GM19043 (cell line): Measurements from ENCODE around the gene LRRC53.

ENCODE experiments used
- ATAC-seq: cut with Tn5 transposase; IDR thresholded peaks from one replicate; pipeline ENCODE4 v1.9.1; 2021; ENCODE audit warnings: low read depth; ENCODE audit not compliant: unreplicated experiment

Gene LRRC53, protein sequence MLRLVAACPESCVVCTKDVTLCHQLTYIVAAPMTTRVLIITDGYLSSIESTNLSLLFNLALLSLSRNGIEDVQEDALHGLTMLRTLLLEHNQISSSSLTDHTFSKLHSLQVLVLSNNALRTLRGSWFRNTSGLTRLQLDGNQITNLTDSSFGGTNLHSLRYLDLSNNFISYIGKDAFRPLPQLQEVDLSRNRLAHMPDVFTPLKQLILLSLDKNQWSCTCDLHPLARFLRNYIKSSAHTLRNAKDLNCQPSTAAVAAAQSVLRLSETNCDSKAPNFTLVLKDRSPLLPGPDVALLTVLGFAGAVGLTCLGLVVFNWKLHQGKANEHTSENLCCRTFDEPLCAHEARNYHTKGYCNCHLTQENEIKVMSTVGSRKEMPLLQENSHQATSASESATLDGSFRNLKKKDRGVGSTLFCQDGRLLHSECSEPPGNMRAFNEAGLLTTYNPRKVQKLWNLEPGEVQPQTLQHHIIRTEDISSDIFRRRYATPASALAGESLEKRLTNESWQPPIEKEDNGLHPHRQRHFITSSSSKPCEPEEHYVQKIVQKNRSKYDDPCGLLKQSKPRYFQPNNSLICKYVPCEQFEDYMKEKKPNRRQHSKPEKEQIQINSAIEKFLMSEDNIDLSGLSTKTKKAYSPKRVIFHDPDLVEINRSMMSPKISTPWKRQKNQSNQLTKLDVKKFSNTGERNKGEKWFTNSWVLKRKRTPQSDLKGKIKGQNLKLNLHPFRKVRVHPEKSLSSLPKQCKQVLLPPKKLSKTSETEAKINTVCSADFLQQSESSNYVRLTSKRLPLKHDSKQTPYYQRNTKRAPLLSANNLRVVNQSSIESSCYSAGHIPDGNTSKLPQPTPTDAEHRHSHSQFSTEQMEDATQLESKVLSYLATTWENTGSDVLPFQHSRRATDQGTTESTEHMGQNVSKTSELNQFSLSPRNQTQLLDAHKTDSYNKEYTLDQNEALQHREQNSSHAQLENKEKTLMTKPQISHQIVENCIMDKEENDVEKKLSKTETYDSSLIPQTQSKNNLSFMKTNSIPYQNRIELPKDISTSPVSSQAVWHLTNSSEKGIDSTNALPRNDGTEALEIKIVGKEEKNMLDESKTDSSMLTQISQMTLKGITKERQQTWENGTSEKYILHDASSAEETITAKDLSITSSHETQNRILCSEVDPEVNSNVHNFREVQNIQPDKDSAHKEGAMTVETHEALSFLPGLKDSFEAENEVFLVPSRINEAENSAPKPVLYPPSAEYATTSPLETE

DNA sequence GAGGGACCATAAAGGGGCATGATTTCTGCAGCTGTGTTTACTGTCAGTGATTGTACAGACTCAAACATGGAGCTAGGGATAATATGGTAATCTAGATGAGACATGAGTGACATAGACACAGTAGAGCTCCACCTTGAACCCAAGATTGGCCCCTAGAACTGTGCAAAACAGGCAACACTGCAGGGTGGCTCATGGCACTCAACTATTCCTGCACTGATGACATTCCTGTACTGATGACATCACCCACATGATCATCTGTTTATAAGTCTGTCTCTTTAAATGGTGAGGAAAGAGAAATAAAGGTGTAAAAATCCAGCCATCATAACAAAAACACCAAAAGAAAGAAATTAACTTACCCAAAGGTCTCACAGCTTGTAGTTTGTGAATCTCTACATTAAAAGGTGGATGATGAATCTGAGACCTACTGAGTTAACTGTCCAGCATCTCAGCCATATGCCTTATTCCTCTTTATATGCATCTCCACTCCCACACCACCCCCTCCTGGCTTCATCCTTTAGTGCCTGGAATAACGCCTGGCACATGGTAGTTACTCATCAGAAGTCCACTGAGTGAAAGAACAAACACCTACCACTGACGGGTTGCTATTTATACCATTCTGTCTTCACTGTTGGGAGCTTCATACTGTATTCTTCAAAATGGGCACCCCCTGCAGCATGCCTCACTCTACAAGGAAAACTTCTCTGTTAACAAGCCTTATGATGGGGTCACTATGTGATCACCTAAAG lies at the start of gene LRRC53:
TSS of gene LRRC53 (minus strand) at position 442 of the 746 bp plus-strand sequence. CDS start 29,262 bp downstream, outside the sequence.
- no peak for ATAC-seq

DNA sequence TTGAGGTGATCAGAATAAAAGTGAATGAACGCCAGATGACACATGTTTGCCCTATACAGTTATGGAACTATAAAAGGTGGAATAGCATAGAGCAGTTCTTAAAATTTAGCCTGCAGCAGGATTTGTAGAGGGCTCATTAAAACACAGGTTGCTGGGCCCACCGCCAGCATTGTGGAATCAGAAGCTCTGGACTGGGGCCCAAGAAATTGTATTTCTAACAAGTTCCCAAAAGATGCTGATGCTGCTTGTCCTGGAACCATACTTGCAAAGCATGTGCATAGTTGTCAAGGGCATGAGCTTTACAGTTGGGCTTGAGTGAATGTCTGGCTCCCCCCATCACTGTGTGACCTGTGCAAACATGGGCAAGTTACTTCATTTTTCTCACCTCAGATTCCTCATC lies 37.5 kb upstream of the LRRC53 start:
- no peak for ATAC-seq

DNA sequence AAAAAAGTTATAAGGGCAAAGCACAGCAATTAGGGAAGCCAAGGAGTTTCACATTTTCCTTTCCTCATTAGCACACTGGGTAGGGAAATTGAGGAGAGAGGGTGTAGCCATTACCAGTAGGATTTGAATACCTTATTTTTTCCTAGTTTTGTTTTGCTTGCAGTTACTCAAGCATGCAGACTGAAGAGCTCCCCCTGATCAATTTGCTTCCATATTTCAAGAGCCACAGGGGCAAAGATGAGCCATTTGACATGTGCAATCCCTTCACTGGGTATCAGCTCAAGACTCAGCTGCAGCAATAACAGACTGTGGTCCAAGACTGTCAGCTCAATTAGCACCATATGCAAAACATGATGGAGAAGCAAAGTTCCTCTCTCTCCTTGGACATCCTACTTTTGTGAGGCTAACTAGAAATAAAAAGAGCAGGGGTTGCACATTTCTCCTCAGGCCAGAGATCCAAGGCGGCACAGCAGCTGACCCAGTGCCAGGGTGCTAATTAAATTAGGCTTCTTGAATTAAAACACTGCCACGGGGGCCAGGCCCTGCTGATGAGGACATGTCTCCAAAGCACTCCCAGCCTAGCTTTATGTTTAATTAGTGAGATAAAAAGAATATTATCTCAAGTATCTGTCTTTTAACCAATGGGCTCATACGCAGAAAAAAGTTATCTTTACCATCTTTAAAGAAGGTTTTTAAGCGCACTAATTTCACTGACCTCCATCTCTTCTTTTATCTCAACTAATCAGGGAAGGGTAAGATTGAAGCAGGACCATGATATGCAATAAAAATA lies 36.7 kb upstream of the LRRC53 start:
- ATAC-seq: no peak

DNA sequence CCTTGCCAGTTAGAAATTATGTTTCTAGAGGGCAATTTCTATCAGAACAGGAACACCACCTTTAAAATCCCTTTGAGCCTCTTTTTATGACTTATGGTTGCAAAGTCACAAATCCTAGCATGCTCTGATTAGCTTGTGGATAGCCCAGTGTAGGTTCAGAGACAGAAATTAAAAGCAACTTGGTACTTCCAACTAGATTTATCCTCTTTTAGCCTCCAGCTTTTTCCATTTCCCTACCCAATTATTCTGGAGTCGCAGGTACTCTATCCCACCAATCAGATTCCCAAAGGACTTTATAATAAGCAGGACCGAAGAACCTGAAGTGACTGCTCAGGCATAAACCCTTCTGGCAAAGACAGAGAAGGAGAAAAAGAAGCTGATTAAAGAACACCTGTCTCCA lies 33.4 kb upstream of the LRRC53 start:
- no peak for ATAC-seq

DNA sequence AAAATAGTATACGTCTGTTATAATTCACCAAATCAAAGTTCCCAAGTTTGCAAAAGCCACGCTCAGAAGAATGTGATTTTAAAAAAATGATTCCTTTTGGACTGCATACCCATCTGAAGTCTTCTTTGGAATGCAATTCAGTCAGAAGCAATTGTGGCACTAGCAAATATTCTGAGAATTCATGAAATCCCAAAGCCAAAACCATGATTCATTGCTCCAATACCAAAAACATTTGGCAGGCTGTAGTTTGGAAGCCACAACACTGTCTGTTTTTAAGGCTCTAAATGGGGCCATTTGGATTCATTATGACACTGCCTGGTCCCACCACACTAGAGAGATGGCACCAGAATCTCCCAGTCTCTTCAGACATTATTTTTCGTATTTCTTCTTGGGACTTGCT lies 21.8 kb upstream of the LRRC53 start:
- ATAC-seq: no peak

DNA sequence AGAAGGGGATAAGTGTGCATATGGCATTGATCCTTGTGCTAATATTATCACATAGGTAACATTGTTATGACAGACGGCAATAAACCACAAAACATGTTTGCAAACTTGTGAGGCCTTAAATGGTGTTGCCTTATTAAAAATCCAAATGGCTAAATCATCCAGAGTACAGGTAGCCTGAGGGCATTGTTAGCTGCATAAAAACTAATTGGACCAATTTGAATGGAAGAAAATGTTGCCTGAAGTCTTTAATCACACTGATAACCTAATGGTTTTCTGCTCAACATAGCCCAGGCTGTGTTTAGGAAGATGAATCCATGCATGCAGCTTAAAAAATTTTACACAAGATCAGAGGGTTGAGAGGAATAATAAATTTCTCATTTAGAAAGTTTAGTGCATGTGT lies 19.4 kb upstream of the LRRC53 start:
- ATAC-seq: no peak

DNA sequence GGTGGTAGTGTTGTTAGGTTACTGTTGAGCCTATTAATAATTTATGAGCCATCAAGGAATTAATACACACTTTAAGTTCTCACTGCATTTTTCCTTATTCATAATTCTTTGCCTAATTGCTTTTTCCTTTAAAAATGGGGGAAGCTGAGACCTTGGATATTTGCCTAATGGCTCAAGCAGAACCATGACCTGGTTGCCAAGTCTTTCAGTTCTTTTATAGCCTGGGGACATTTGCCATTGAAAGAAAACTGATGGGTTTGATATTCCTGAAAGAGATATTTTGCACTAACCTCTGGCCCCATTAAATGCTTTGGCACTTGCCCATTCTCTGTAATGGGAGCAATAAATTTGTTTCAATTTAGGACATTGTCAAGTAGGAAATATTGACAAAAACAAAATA lies 18.5 kb upstream of the LRRC53 start:
- ATAC-seq: no peak

DNA sequence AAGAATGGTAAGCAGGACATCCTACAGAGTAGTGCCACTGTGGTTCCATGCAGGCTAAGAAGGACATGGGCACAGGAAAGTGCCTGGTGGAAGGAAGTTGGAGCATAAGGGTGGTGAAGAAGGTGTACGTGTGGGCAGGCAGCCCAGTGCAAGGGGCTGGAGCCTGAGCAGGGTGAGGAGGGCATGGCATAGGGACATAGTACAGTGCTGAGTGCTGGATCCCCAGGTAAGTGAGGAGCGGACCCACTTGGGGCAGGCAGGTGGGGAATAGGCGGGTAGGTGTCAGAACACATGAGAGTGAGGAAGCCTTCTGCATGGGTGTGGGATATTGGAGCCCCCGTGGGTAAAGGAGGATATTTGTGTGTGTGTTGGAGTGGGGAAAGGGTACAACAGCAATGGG lies 15.7 kb upstream of the LRRC53 start:
- no peak for ATAC-seq

DNA sequence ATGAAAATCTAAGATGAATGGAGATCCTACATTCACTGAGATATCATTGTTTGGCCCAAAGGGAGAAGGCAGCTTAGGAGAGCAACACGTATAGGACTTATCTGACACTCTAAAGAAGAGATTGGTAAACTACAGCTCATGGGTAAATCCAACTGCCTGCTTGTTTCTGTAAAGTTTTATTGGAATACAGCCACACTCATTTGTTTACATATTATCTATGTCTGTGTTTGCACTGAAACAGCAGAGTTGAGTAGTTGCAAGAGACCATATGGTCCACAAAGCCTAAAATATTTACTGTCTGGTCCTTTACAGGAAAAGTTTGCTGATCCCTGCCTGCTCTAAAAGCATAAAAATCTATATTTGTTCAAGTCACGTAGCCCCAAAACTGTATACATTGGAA lies 14.3 kb upstream of the LRRC53 start:
- no peak for ATAC-seq

DNA sequence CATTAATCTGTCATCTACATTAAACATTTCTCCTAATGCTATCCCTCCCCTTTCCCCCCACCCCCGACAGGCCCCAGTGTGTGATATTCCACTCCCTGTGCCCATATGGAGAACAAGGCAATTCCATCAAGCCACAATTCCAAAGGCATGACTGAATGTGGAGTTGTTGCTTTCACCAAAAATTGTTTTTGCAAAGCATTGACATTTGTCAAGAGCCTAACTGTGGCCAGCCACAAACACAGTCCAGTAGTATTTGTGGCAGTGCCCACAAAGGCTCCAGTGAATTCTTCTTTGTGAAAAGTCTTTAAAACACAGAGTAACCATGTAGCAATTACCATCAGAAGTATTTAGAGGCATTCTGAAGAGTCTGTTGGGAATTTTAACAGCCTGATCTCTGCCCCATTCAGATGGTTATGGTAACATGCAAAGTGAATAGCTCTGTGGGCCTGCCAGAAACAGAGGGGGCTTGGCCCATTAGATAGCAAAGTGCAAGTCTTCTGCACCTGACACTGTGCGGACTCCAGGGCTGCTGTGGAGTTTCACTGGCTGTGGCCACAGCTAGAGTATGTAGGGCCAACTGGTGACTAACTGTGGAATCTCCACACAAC lies 11.6 kb upstream of the LRRC53 start:
- no peak for ATAC-seq

DNA sequence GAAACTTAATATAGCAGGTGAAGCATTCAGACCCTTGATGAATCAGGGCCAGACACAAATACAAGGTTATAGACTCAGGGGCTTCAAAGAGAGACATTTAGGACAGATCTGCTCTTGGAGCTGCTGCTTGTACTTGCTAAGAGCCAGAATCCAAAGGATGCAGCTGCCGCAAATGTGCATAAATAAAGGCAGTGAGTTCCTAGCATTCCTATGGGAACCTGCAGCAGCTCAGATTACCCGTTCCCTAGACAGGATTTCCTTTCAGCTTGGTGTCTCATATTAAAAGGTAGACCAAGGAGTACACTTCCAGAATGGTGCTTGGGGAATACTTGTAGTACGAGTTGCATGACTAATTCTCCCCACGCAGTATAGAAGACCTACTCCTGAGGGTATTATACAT lies 9.7 kb upstream of the LRRC53 start:
- ATAC-seq: no peak

DNA sequence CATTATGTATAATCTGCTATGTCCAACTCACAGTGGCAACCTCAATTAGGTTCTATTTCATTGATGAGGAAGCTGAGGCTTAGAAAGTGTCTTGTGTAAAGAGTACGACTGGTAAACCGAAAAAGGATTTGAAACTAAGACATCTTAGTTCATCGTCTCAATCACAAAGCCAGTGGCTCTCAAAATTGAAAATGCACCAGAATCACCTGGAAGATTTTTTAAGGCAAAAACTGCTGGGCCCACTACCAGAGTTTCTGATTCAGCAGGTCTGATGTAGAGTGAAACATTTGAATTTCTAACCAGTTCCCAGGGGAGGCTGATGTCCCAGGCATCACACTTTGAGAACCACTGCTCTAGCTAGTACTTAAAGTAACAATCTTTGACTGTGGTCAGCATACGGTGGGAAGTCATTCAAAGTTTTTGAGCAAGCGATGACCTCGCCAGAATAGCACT lies 5.2 kb upstream of the LRRC53 start:
- peak; percentile 90 for ATAC-seq

DNA sequence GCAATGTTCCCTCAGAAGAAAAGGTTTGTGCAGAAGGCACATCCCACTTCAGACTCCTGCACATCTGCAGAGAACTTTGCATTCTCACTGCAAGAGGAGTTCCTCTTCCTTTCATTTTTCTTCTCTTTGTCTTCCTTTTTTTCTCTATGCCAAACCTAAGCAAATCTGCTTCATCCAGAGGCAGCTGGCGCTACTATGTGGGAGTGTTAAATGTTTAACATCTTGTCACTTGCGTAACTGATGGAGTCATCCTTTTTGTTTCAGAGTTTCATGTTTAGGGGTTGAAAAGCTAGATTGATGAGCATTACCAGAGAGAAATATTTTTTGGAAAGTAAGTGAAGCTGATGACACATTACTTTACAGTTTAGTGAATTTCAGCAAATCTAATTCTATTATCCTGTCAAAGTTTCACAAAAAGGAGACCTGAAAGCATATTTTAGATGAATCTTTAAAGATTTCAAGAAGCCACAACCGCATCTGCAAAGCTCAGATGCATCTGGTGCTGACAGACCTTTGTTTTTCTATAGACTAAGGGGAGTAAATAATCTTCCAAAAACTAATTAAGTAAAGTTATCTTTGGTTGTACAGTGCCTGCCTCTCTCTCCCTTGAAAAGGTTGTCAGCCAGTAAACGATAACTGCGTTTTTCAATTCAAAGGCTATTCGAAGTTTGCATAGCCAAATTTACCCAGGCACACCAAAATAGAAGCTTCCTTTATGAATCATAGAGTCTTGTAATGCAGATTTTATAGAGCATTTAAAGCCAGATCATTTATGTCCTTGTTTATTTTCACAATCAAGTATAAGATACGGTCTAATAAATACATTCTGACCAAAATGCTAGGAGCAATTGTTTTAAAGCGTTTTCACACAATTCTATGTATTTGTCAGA lies 1.2 kb upstream of the LRRC53 start:
- no peak for ATAC-seq

DNA sequence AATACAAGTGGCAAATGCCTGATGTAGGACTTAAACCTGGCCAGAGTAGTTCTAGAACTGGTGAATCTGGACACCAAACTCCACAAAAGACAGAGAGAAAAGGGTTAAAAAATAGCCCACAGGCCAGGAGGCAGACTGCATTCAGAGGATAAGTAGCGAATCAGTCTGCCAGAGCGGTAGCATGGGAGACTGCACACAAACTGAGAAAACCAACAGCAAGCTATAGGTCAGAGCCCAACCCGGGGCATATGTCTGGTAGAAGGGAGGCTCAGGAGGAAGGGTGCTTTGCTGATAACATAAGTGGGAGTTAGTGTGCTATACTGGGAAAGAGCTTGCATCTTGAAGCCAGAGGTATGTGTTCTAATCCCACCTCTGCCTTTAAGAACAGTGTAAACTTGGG lies 4.0 kb downstream of the LRRC53 start:
- no peak for ATAC-seq

DNA sequence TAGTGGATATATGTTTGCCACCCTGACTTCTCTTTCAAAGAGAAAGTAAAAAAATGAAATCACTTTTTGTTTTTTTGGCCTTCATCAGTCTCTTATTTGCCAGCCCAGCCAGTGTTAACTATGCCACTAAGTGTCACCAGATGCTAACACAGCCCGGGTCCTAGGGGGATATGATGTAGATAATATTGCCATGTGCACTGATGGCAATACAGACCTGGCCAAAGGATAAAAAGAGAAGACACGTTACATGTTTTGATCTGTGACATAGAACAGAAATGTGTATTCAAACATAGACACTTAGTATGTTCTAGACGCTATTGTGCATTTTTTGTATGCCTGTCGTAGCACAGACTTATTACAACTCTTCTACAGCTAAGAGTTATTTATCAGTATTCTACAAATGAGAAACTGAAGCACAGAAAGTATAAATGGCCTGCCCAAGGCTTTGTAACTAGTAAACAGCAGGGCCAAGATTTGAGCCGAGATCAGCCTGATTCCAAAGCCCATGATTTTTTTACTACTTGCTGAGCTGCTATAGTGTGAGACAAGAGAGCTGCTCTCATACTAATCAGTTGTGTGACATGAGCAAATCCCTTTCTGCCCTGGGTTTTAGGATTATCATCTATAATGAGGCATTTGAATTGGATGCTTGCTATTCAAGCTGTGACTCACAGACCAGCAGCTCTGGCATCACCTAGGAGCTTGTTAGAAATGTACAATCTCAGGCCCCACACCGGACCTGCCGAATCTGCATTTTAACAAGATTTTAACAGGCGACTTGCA lies 6.3 kb downstream of the LRRC53 start:
- ATAC-seq: no peak

DNA sequence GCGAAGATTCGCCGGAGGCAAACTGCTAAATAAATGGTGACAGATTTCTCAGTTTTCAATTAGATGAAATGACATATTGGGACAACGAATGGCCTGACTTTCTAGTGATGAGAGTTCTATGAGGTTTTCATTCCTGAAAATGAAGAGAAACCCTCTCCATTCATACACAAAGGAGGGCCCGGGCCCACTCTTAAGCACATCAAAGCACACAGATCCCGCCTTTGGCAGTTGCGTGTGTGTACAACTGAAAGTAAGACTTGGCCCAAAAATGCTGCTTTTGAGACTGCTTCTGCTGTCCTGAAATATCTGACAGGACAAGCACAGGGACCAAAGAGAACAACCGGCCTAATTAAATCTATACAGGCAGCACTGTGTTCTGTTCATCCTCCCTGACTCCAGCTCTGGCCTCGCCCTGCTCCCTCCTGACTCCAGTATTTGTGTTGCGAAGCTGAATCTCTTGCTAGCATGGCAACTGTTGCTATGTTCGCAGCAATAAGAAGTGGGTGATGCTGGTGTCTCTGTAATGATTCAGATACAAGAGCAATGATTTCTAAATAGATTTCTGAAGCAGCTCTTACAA lies 7.4 kb downstream of the LRRC53 start:
- no peak for ATAC-seq
